Breast epithelium (tissue), 3 donors: ENCODE measurements around the gene BEND5.

ENCODE experiments used
- CTCF ChIP-seq, 3 donors: fragments of 450-650 bp; IDR thresholded peaks; one replicate each; pipeline ENCODE4 v1.5.1; 2016 to 2017; ENCODE audit warnings: antibody characterized with exemption in 3 of 3, mild to moderate bottlenecking in 3 of 3, moderate library complexity in 3 of 3
- POLR2AphosphoS5 ChIP-seq, 3 donors: sonication (generic); formaldehyde crosslinking; IDR thresholded peaks; one replicate each; pipeline ENCODE4 v1.6.1; 2017; ENCODE audit warnings: antibody characterized with exemption in 3 of 3

- TF ChIP-seq CTCF (IDR thresholded peaks at IDR 0.05) (no peak), POLR2AphosphoS5 (IDR thresholded peaks at IDR 0.05) (no peak)
Observed at GRCh38 chr1:48761411-48761810, 15.3 kb downstream of the BEND5 start.
